Esophagus squamous epithelium (tissue), 4 donors: ENCODE measurements around the gene STK24.

Source experiments
- CTCF ChIP-seq, 6 experiments: fragments of 450-650 bp in 4 of 6; fragments of 200-600 bp in 2 of 6; sonication (generic) in 2 of 6; IDR thresholded peaks; one replicate each; pipeline ENCODE4 v1.5.1; 2016 to 2019; ENCODE audit warnings: antibody characterized with exemption in 6 of 6, mild to moderate bottlenecking in 4 of 6, moderate library complexity in 4 of 6
- POLR2A ChIP-seq, 4 donors: fragments of 450-650 bp; IDR thresholded peaks; one replicate each; pipeline ENCODE4 v1.6.1; 2017; ENCODE audit warnings: antibody characterized with exemption in 4 of 4, mild to moderate bottlenecking in 4 of 4, moderate library complexity in 3 of 4

GRCh38 chr13:98416408-98416807 lies 160.5 kb downstream of the STK24 start:
- no peak for TF ChIP-seq CTCF (IDR thresholded peaks at IDR 0.05)
- no peak for TF ChIP-seq POLR2A (IDR thresholded peaks at IDR 0.05)
